A673 (cell line): ENCODE measurements around the gene EIF2A.

Source experiments
- EZH2 ChIP-seq: fragments of 200-600 bp; sonication (generic); IDR thresholded peaks from 2 replicates; pipeline ENCODE4 v1.6.1; 2017; ENCODE audit warnings: borderline replicate concordance, low read depth, mild to moderate bottlenecking, mixed read lengths, antibody characterized with exemption, low read length; ENCODE audit not compliant: poor library complexity, severe bottlenecking
- TF ChIP-seq, protein P1 (sequence below): fragments of 300-800, 200-600 bp; sonication (generic); conservative IDR thresholded peaks from 2 replicates; pipeline ENCODE4 v1.5.1; 2017; ENCODE audit warnings: low read depth, mild to moderate bottlenecking, antibody characterized with exemption, low read length, moderate library complexity, mixed read lengths

DNA sequence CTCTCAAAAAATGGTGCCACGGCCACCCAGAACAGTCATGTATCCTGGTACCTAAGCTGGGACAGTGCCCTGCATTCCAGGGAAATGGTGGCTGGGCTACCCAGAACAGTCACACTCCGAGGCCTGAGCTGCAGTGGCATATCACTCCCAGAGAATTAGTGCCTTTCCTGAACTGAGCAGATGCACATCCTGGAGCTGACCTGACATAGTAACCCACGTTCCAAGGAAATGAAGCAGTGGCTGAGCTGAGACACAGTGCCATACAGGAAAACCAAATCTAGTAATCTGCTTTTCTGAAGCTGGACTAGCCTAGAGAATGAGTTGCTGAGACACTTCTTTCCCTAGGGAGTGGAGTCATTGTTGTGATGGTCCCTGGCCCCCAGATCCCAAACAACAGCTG, 42.1 kb upstream of the EIF2A start:
- TF ChIP-seq, protein P1, sequence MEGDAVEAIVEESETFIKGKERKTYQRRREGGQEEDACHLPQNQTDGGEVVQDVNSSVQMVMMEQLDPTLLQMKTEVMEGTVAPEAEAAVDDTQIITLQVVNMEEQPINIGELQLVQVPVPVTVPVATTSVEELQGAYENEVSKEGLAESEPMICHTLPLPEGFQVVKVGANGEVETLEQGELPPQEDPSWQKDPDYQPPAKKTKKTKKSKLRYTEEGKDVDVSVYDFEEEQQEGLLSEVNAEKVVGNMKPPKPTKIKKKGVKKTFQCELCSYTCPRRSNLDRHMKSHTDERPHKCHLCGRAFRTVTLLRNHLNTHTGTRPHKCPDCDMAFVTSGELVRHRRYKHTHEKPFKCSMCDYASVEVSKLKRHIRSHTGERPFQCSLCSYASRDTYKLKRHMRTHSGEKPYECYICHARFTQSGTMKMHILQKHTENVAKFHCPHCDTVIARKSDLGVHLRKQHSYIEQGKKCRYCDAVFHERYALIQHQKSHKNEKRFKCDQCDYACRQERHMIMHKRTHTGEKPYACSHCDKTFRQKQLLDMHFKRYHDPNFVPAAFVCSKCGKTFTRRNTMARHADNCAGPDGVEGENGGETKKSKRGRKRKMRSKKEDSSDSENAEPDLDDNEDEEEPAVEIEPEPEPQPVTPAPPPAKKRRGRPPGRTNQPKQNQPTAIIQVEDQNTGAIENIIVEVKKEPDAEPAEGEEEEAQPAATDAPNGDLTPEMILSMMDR = no peak
- no peak for TF ChIP-seq EZH2
